ENCODE data around the gene LIPC. TPM values are rescaled to one million over a fixed set of nuclear protein-coding genes. Genes with fewer than 3 reads are reported as not detected.

LIPC gene
- total RNA-seq, 1 donor from 2014 or later = 1.0 TPM

- no peaks in the 10 kb centered on the region for H3K9me3 ChIP-seq
- DNase-seq = no peak
- H3K27ac ChIP-seq = no peak overlapping the region
- TF ChIP-seq CTCF (IDR thresholded peaks at IDR 0.05) = no peak
- no peaks in the 10 kb centered on the region for H3K27me3 ChIP-seq (ENCODE audit: low read depth)
- H3K4me3 ChIP-seq = no peak overlapping the region
- ATAC-seq = peak; percentile 31 to 52
- no peaks in the 10 kb centered on the region for H3K4me1 ChIP-seq
- H3K36me3 ChIP-seq = peaks cover 19% of the 10 kb centered on the region
- intact Hi-C loops (cut with DNase I) = no loop called here
Observed at GRCh38 chr15:58604455-58604923, 172.7 kb downstream of the LIPC start.

- peak in 1 of 2 donors; percentile 30 for ATAC-seq
- no peak for DNase-seq
- peaks cover 32% of the 10 kb centered on the region for H3K36me3 ChIP-seq
Observed at GRCh38 chr15:58605931-58606530, 174.2 kb downstream of the LIPC start.

GRCh38 chr15:58606577-58607080, 174.8 kb downstream of the LIPC start:
- no peak for DNase-seq
- no peak for ATAC-seq
- H3K4me1 ChIP-seq = no peaks in the 10 kb centered on the region
- no peak overlapping the region for H3K27ac ChIP-seq
- no peaks in the 10 kb centered on the region for H3K9me3 ChIP-seq
- peaks cover 33% of the 10 kb centered on the region for H3K36me3 ChIP-seq
- H3K27me3 ChIP-seq (ENCODE audit: low read depth) = no peaks in the 10 kb centered on the region
- no peak for TF ChIP-seq CTCF (IDR thresholded peaks at IDR 0.05)
- intact Hi-C loops (cut with DNase I) = no loop called here
- H3K4me3 ChIP-seq = no peak overlapping the region

More at GRCh38 chr15:58605931-58606530, 174.2 kb downstream of the LIPC start:
- intact Hi-C loops (cut with DNase I) = no loop called here
- Histone ChIP-seq H3K4me3 (no peak overlapping the region), H3K27me3 (ENCODE audit: low read depth) (no peaks in the 10 kb centered on the region), H3K4me1 (no peaks in the 10 kb centered on the region), H3K9me3 (no peaks in the 10 kb centered on the region), H3K27ac (no peak overlapping the region)
- no peak for TF ChIP-seq CTCF (IDR thresholded peaks at IDR 0.05)

GRCh38 chr15:58608129-58608590, 176.4 kb downstream of the LIPC start:
- no peak for DNase-seq

GRCh38 chr15:58608711-58609110, 176.9 kb downstream of the LIPC start:
- ATAC-seq = no peak
- TF ChIP-seq CTCF (IDR thresholded peaks at IDR 0.05) = no peak
- peaks cover 33% of the 10 kb centered on the region for H3K36me3 ChIP-seq
- H3K4me1 ChIP-seq = no peaks in the 10 kb centered on the region
- intact Hi-C loops (cut with DNase I) = no loop called here
- DNase-seq = no peak
- H3K9me3 ChIP-seq = no peaks in the 10 kb centered on the region
- H3K27me3 ChIP-seq (ENCODE audit: low read depth) = no peaks in the 10 kb centered on the region
- no peak overlapping the region for H3K27ac ChIP-seq
- no peak overlapping the region for H3K4me3 ChIP-seq

More at GRCh38 chr15:58608129-58608590, 176.4 kb downstream of the LIPC start:
- intact Hi-C loops (cut with DNase I) = no loop called here
- Histone ChIP-seq H3K4me3 (no peak overlapping the region), H3K9me3 (no peaks in the 10 kb centered on the region), H3K27me3 (ENCODE audit: low read depth) (no peaks in the 10 kb centered on the region), H3K27ac (no peak overlapping the region), H3K4me1 (no peaks in the 10 kb centered on the region), H3K36me3 (peaks cover 33% of the 10 kb centered on the region)
- no peak for TF ChIP-seq CTCF (IDR thresholded peaks at IDR 0.05)
- peak in 1 of 2 donors; percentile 19 for ATAC-seq
